GM19238 (cell line): ENCODE data around the gene MTMR1.

Source experiments
- DNase-seq: peaks from one replicate; pipeline ENCODE4 v3.0.0; 2011; ENCODE audit warnings: low spot score; ENCODE audit not compliant: insufficient read length

Gene MTMR1

GRCh38 chrX:150692831-150693724, at the start of gene MTMR1:
Gene MTMR1 (plus strand): TSS chrX:150693396. CDS start chrX:150693531, 135 bp downstream.
- peak; percentile 55 for DNase-seq

GRCh38 chrX:150643958-150644357, 49.2 kb upstream of the MTMR1 start:
- no peak for DNase-seq

- DNase-seq = no peak
Measured at GRCh38 chrX:150644422-150644821, 48.8 kb upstream of the MTMR1 start.

GRCh38 chrX:150647331-150647730, 45.9 kb upstream of the MTMR1 start:
- DNase-seq = no peak

GRCh38 chrX:150648296-150648940, 44.8 kb upstream of the MTMR1 start:
- no peak for DNase-seq

- no peak for DNase-seq
Measured at GRCh38 chrX:150649096-150649870, 43.9 kb upstream of the MTMR1 start.

- no peak for DNase-seq
Measured at GRCh38 chrX:150651906-150652305, 41.3 kb upstream of the MTMR1 start.

- no peak for DNase-seq
Measured at GRCh38 chrX:150655788-150656187, 37.4 kb upstream of the MTMR1 start.

- no peak for DNase-seq
Measured at GRCh38 chrX:150663073-150663472, 30.1 kb upstream of the MTMR1 start.

- DNase-seq = no peak
Measured at GRCh38 chrX:150664290-150664689, 28.9 kb upstream of the MTMR1 start.

GRCh38 chrX:150676221-150676620, 17.0 kb upstream of the MTMR1 start:
- DNase-seq = no peak

- DNase-seq = no peak
Measured at GRCh38 chrX:150680974-150681373, 12.2 kb upstream of the MTMR1 start.

- DNase-seq = no peak
Measured at GRCh38 chrX:150683112-150683511, 10.1 kb upstream of the MTMR1 start.

- DNase-seq = no peak
Measured at GRCh38 chrX:150683536-150684146, 9.6 kb upstream of the MTMR1 start.

- no peak for DNase-seq
Measured at GRCh38 chrX:150688911-150689451, 4.2 kb upstream of the MTMR1 start.

- DNase-seq = no peak
Measured at GRCh38 chrX:150690126-150690525, 3.1 kb upstream of the MTMR1 start.

- no peak for DNase-seq
Measured at GRCh38 chrX:150692296-150692695, 900 bp upstream of the MTMR1 start.

GRCh38 chrX:150693725-150694574, 754 bp downstream of the MTMR1 start:
- DNase-seq = peak; percentile 85

- no peak for DNase-seq
Measured at GRCh38 chrX:150694738-150695410, 1.7 kb downstream of the MTMR1 start.

GRCh38 chrX:150696331-150696730, 3.1 kb downstream of the MTMR1 start:
- no peak for DNase-seq
